Activated CD8-positive, alpha-beta T cell treated with anti-CD3 and anti-CD28 coated beads for 36 hours (primary cell): ENCODE data around the gene COL6A1. TPM values are rescaled to one million over a fixed set of nuclear protein-coding genes. Genes with fewer than 3 reads are reported as not detected.

Experiments
- ATAC-seq: fragments of 200-7000 bp; cut with Tn5 transposase; one replicate; pipeline ENCODE4 v1.10.0; 2021; ENCODE audit warnings: mild to moderate bottlenecking, moderate library complexity
- CTCF ChIA-PET: fragments of 350-600 bp; sonication (Branson Sonifier 250); formaldehyde crosslinking; loops from one replicate; lab custom pipeline; 2021; ENCODE audit warnings: antibody characterized with exemption; lab: Charles Lee
- POLR2A ChIA-PET: fragments of 350-600 bp; sonication (Branson Sonifier 250); formaldehyde crosslinking; loops from one replicate; lab custom pipeline; 2021; ENCODE audit warnings: antibody characterized with exemption; lab: Charles Lee
- DNase-seq: peaks from one replicate; pipeline ENCODE4 v3.0.0-alpha.2; 2020
- H3K27ac Mint-ChIP-seq: one replicate; pipeline ENCODE4 v1.8.0; 2021; ENCODE audit warnings: mild to moderate bottlenecking, mixed read lengths
- H3K27me3 Mint-ChIP-seq: one replicate; pipeline ENCODE4 v1.8.0; 2021; ENCODE audit warnings: mixed read lengths
- H3K36me3 Mint-ChIP-seq: one replicate; pipeline ENCODE4 v1.8.0; 2021; ENCODE audit warnings: low read depth, mixed read lengths
- H3K4me1 Mint-ChIP-seq: one replicate; pipeline ENCODE4 v1.8.0; 2021; ENCODE audit warnings: low read depth, mixed read lengths
- H3K4me3 Mint-ChIP-seq: one replicate; pipeline ENCODE4 v1.8.0; 2021; ENCODE audit warnings: mild to moderate bottlenecking, moderate library complexity, mixed read lengths
- H3K9me3 Mint-ChIP-seq: one replicate; pipeline ENCODE4 v1.8.0; 2021; ENCODE audit warnings: mixed read lengths
- CTCF ChIP-seq: fragments of 200-600 bp; IDR thresholded peaks from one replicate; pipeline ENCODE4 v1.8.0; 2022; ENCODE audit warnings: antibody characterized with exemption, mild to moderate bottlenecking
- intact Hi-C: fragments of 100-400 bp; cut with micrococcal nuclease; formaldehyde crosslinking; loops from one replicate; pipeline ENCODE4 v1.10.0; 2022
- total RNA-seq, 2 experiments: library from RNA; stranded (reverse); gene quantifications; one replicate each; pipeline ENCODE4 v1.2.3, GENCODE V29; 2021

The COL6A1 gene
- total RNA-seq, 2 experiments from 2014 or later, result 4.1 to 5.2 TPM

GRCh38 chr21:45962531-45963231 lies 18.9 kb upstream of the COL6A1 start:
- DNase-seq, result no peak
- Mint-ChIP-seq H3K4me3 (no peak overlapping the region), H3K36me3 (no peaks in the 10 kb centered on the region), H3K27ac (no peak overlapping the region), H3K27me3 (peaks cover 9% of the 10 kb centered on the region), H3K9me3 (peaks cover 9% of the 10 kb centered on the region), H3K4me1 (peaks cover 2% of the 10 kb centered on the region)
- ChIA-PET CTCF (interaction anchor here (1.0 kb wide), 1 partner anchor 9 kb away, joined by 3 read pairs; no protein-coding TSS in a partner anchor), POLR2A (no interaction called here)
- intact Hi-C loops, result no loop called here
- TF ChIP-seq CTCF, result no peak
- ATAC-seq, result no peak

- Mint-ChIP-seq H3K36me3 (no peaks in the 10 kb centered on the region), H3K9me3 (peaks cover 9% of the 10 kb centered on the region), H3K4me1 (peaks cover under 1% of the 10 kb centered on the region), H3K27me3 (peaks cover 7% of the 10 kb centered on the region), H3K27ac (no peak overlapping the region), H3K4me3 (no peak overlapping the region)
- no peak for DNase-seq
- POLR2A ChIA-PET, result no interaction called here
- no peak for ATAC-seq
- no peak for TF ChIP-seq CTCF
- intact Hi-C loops, result no loop called here
- CTCF ChIA-PET, result interaction anchor here (1.0 kb wide), 1 partner anchor 9 kb away, joined by 3 read pairs; no protein-coding TSS in a partner anchor
These were observed 18.4 kb upstream of the COL6A1 start for GRCh38 chr21:45963232-45963570.

GRCh38 chr21:45964649-45965048 lies 16.9 kb upstream of the COL6A1 start:
- intact Hi-C loops, result no loop called here
- POLR2A ChIA-PET, result no interaction called here
- Mint-ChIP-seq H3K27ac (no peak overlapping the region), H3K4me1 (no peaks in the 10 kb centered on the region), H3K27me3 (peaks cover 2% of the 10 kb centered on the region), H3K36me3 (no peaks in the 10 kb centered on the region), H3K9me3 (peaks cover 9% of the 10 kb centered on the region), H3K4me3 (no peak overlapping the region)
- TF ChIP-seq CTCF, result no peak
- ATAC-seq (no peak), DNase-seq (no peak)
- CTCF ChIA-PET, result interaction anchor here (1.8 kb wide), 1 partner anchor 9 kb away, joined by 5 read pairs; no protein-coding TSS in a partner anchor

GRCh38 chr21:45965084-45965809 lies 16.3 kb upstream of the COL6A1 start:
- ChIA-PET CTCF (interaction anchor here (1.8 kb wide), 1 partner anchor 8 kb away, joined by 5 read pairs; no protein-coding TSS in a partner anchor), POLR2A (no interaction called here)
- Mint-ChIP-seq H3K27ac (no peak overlapping the region), H3K36me3 (no peaks in the 10 kb centered on the region), H3K4me3 (no peak overlapping the region), H3K4me1 (no peaks in the 10 kb centered on the region), H3K27me3 (peaks cover 2% of the 10 kb centered on the region), H3K9me3 (peaks cover 9% of the 10 kb centered on the region)
- no peak for ATAC-seq
- intact Hi-C loops, result no loop called here
- no peak for DNase-seq
- no peak for TF ChIP-seq CTCF
